ENCODE results near the gene MCOLN2.

MCOLN2 gene

GRCh38 chr1:84982395-84982794 lies 14.5 kb downstream of the MCOLN2 start:
- DNase-seq: no peak

- no peak for DNase-seq
Observed at GRCh38 chr1:84975035-84975434, 21.9 kb downstream of the MCOLN2 start.

GRCh38 chr1:84973498-84974334 lies 23.2 kb downstream of the MCOLN2 start:
- no peak for DNase-seq

- DNase-seq: no peak
Observed at GRCh38 chr1:84972377-84972987, 24.4 kb downstream of the MCOLN2 start.

GRCh38 chr1:84971957-84972356 lies 25.0 kb downstream of the MCOLN2 start:
- no peak for DNase-seq

- DNase-seq: no peak
Observed at GRCh38 chr1:84969489-84970250, 27.2 kb downstream of the MCOLN2 start.

- DNase-seq: no peak
Observed at GRCh38 chr1:84968865-84969264, 28.0 kb downstream of the MCOLN2 start.

- no peak for DNase-seq
Observed at GRCh38 chr1:84968101-84968500, 28.8 kb downstream of the MCOLN2 start.

- DNase-seq: no peak
Observed at GRCh38 chr1:84967666-84968065, 29.2 kb downstream of the MCOLN2 start.

GRCh38 chr1:84963021-84963420 lies 33.9 kb downstream of the MCOLN2 start:
- no peak for DNase-seq

- DNase-seq: no peak
Observed at GRCh38 chr1:84961316-84961715, 35.6 kb downstream of the MCOLN2 start.

- DNase-seq: no peak
Observed at GRCh38 chr1:84960371-84960770, 36.5 kb downstream of the MCOLN2 start.

GRCh38 chr1:84959294-84959693 lies 37.6 kb downstream of the MCOLN2 start:
- DNase-seq: no peak

GRCh38 chr1:84957966-84958365 lies 38.9 kb downstream of the MCOLN2 start:
- no peak for DNase-seq

- no peak for DNase-seq
Observed at GRCh38 chr1:84956655-84957054, 40.3 kb downstream of the MCOLN2 start.

GRCh38 chr1:84956097-84956496 lies 40.8 kb downstream of the MCOLN2 start:
- no peak for DNase-seq

- DNase-seq: no peak
Observed at GRCh38 chr1:84949664-84950063, 47.2 kb downstream of the MCOLN2 start.

- DNase-seq: no peak
Observed at GRCh38 chr1:84947536-84948410, 49.1 kb downstream of the MCOLN2 start.

- DNase-seq: no peak
Observed at GRCh38 chr1:84946631-84947030, 50.3 kb downstream of the MCOLN2 start.

- peak; percentile 71 for DNase-seq
Observed at GRCh38 chr1:84944767-84945486, 52.0 kb downstream of the MCOLN2 start.

- DNase-seq: no peak
Observed at GRCh38 chr1:84941843-84942242, 55.1 kb downstream of the MCOLN2 start.

GRCh38 chr1:84940481-84940880 lies 56.4 kb downstream of the MCOLN2 start:
- DNase-seq: no peak

Data from CD4-positive, alpha-beta T cell treated with Interferon gamma for 1 hour (primary cell).